Liver (tissue), 3 donors: ENCODE data around the gene HOOK1.

Experiments used
- ATF3 ChIP-seq: IDR thresholded peaks from 2 replicates; pipeline ENCODE4 v1.6.1; 2016; ENCODE audit warnings: antibody characterized with exemption
- CTCF ChIP-seq: fragments of 150-350 bp; IDR thresholded peaks from 2 replicates; pipeline ENCODE4 v1.5.1; 2017; ENCODE audit warnings: improper control_type of control experiment, low read depth, low read length; ENCODE audit not compliant: missing input control
- EGR1 ChIP-seq, 2 donors: IDR thresholded peaks; 2 replicates each; pipeline ENCODE4 v1.6.1; 2016 to 2018; ENCODE audit warnings: antibody characterized with exemption in 2 of 2, low read depth in 2 of 2
- FOXA1 ChIP-seq: IDR thresholded peaks from 2 replicates; pipeline ENCODE4 v1.6.1; 2016; ENCODE audit warnings: antibody characterized with exemption
- GABPA ChIP-seq, 2 donors: IDR thresholded peaks in 1 of 2; conservative IDR thresholded peaks in 1 of 2; 2 replicates each; pipeline ENCODE4 v1.6.1; 2016; ENCODE audit warnings: antibody characterized with exemption in 2 of 2, mild to moderate bottlenecking in 1 of 2, moderate library complexity in 1 of 2
- JUND ChIP-seq, 2 donors: IDR thresholded peaks; 2 replicates each; pipeline ENCODE4 v1.6.1; 2016; ENCODE audit warnings: antibody characterized with exemption in 2 of 2
- NR2F2 ChIP-seq: IDR thresholded peaks from 2 replicates; pipeline ENCODE4 v1.6.1; 2016; ENCODE audit warnings: antibody characterized with exemption
- RAD21 ChIP-seq, 2 donors: IDR thresholded peaks; 2 replicates each; pipeline ENCODE4 v1.6.1; 2016; ENCODE audit warnings: antibody characterized with exemption in 2 of 2, mild to moderate bottlenecking in 2 of 2
- REST ChIP-seq: IDR thresholded peaks from 2 replicates; pipeline ENCODE4 v1.6.1; 2016; ENCODE audit warnings: antibody characterized with exemption, mild to moderate bottlenecking
- SP1 ChIP-seq: IDR thresholded peaks from 2 replicates; pipeline ENCODE4 v1.6.1; 2018; ENCODE audit warnings: antibody characterized with exemption, mild to moderate bottlenecking
- TAF1 ChIP-seq: conservative IDR thresholded peaks from 2 replicates; pipeline ENCODE4 v1.6.1; 2016; ENCODE audit warnings: antibody characterized with exemption, mild to moderate bottlenecking
- YY1 ChIP-seq: IDR thresholded peaks from 2 replicates; pipeline ENCODE4 v1.6.1; 2016; ENCODE audit warnings: antibody characterized with exemption, mild to moderate bottlenecking
- ZBTB33 ChIP-seq: IDR thresholded peaks from 2 replicates; pipeline ENCODE4 v1.6.1; 2016; ENCODE audit warnings: antibody characterized with exemption
- donor health status: healthy.
- donor health status: healthy.

GRCh38 chr1:59814180-59814900, 409 bp upstream of the HOOK1 start:
- TF ChIP-seq TAF1 (peak; percentile 51), ATF3 (no peak), CTCF (no peak), FOXA1 (no peak), REST (peak; percentile 44), RAD21 (IDR thresholded peaks at IDR 0.05) (no peak), YY1 (peak; percentile 37), EGR1 (IDR thresholded peaks at IDR 0.05; ENCODE audit: low read depth in 2 of 2) (peak; percentile 85 to 89), ZBTB33 (no peak), JUND (IDR thresholded peaks at IDR 0.05) (no peak), GABPA (IDR thresholded peaks at IDR 0.05 in 1 of 2, conservative IDR thresholded peaks at IDR 0.05 in 1 of 2) (no peak), SP1 (peak; percentile 61), NR2F2 (no peak)
